NCI-H1048 (cell line): ENCODE measurements around the gene ASTN2.
"Not testable (repeated sequence)": the region's sequence is repeated elsewhere in the genome, so short reads cannot be mapped to it uniquely, and the experiment has no call there.

Source experiments
- DNase-seq: peaks from one replicate; lab custom pipeline; 2025; lab: John Stamatoyannopoulos, UW

The ASTN2 gene

GRCh38 chr9:116924462-116925110 lies 490.3 kb downstream of the ASTN2 start:
- no peak for DNase-seq

- not testable (repeated sequence) for DNase-seq
These were observed 496.9 kb downstream of the ASTN2 start for GRCh38 chr9:116917895-116918508.

GRCh38 chr9:116913536-116913935 lies 501.3 kb downstream of the ASTN2 start:
- DNase-seq = no peak

- no peak for DNase-seq
These were observed 504.7 kb downstream of the ASTN2 start for GRCh38 chr9:116910201-116910600.

- no peak for DNase-seq
These were observed 506.9 kb downstream of the ASTN2 start for GRCh38 chr9:116907989-116908388.

- DNase-seq = no peak
These were observed 509.7 kb downstream of the ASTN2 start for GRCh38 chr9:116905171-116905588.

GRCh38 chr9:116904165-116904564 lies 510.7 kb downstream of the ASTN2 start:
- no peak for DNase-seq

GRCh38 chr9:116901260-116901659 lies 513.6 kb downstream of the ASTN2 start:
- no peak for DNase-seq

- DNase-seq = no peak
These were observed 514.3 kb downstream of the ASTN2 start for GRCh38 chr9:116900543-116900942.

GRCh38 chr9:116900007-116900367 lies 514.9 kb downstream of the ASTN2 start:
- DNase-seq = no peak

GRCh38 chr9:116899337-116900006 lies 515.4 kb downstream of the ASTN2 start:
- DNase-seq = no peak

GRCh38 chr9:116898131-116898530 lies 516.7 kb downstream of the ASTN2 start:
- not testable (repeated sequence) for DNase-seq

- DNase-seq = no peak
These were observed 517.7 kb downstream of the ASTN2 start for GRCh38 chr9:116897201-116897600.

- no peak for DNase-seq
These were observed 518.9 kb downstream of the ASTN2 start for GRCh38 chr9:116895961-116896360.

- DNase-seq = no peak
These were observed 523.4 kb downstream of the ASTN2 start for GRCh38 chr9:116891424-116891823.

- DNase-seq = not testable (repeated sequence)
These were observed 526.4 kb downstream of the ASTN2 start for GRCh38 chr9:116888476-116888875.

GRCh38 chr9:116888066-116888465 lies 526.8 kb downstream of the ASTN2 start:
- no peak for DNase-seq

GRCh38 chr9:116883676-116884075 lies 531.2 kb downstream of the ASTN2 start:
- no peak for DNase-seq

GRCh38 chr9:116877072-116877471 lies 537.8 kb downstream of the ASTN2 start:
- no peak for DNase-seq

- DNase-seq = no peak
These were observed 539.3 kb downstream of the ASTN2 start for GRCh38 chr9:116875576-116875975.

- DNase-seq = no peak
These were observed 540.6 kb downstream of the ASTN2 start for GRCh38 chr9:116873937-116874914.

GRCh38 chr9:116873491-116873890 lies 541.4 kb downstream of the ASTN2 start:
- DNase-seq = no peak
